ENCODE data around the gene ADAM17. TPM values are rescaled to one million over a fixed set of nuclear protein-coding genes. Genes with fewer than 3 reads are reported as not detected.

ADAM17 gene
- total and polyA plus RNA-seq, 7 donors, result 3.2 to 17.6 (median 12.8) TPM

- Histone ChIP-seq H3K4me3 (no peak overlapping the region), H3K27me3 (no peaks in the 10 kb centered on the region), H3K27ac (no peak overlapping the region), H3K36me3 (peaks cover 0 to 40% (median 8%) of the 10 kb centered on the region in 4 donors), H3K4me1 (peaks cover 0 to 12% (median 10%) of the 10 kb centered on the region in 4 donors), H3K9me3 (no peaks in the 10 kb centered on the region)
- no peak for TF ChIP-seq POLR2AphosphoS5 (IDR thresholded peaks at IDR 0.05)
- TF ChIP-seq EP300 (IDR thresholded peaks at IDR 0.05), result no peak
- no peak for TF ChIP-seq POLR2A (IDR thresholded peaks at IDR 0.05)
- TF ChIP-seq, protein P1, sequence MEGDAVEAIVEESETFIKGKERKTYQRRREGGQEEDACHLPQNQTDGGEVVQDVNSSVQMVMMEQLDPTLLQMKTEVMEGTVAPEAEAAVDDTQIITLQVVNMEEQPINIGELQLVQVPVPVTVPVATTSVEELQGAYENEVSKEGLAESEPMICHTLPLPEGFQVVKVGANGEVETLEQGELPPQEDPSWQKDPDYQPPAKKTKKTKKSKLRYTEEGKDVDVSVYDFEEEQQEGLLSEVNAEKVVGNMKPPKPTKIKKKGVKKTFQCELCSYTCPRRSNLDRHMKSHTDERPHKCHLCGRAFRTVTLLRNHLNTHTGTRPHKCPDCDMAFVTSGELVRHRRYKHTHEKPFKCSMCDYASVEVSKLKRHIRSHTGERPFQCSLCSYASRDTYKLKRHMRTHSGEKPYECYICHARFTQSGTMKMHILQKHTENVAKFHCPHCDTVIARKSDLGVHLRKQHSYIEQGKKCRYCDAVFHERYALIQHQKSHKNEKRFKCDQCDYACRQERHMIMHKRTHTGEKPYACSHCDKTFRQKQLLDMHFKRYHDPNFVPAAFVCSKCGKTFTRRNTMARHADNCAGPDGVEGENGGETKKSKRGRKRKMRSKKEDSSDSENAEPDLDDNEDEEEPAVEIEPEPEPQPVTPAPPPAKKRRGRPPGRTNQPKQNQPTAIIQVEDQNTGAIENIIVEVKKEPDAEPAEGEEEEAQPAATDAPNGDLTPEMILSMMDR (IDR thresholded peaks at IDR 0.05), result no peak
- WGBS, 2 donors, result 95 to 97% methylated on average over 5 of the region's 5 CpGs
- no peak for DNase-seq
- intact Hi-C loops (cut with DNase I), result no loop called here
Observed at GRCh38 chr2:9582624-9583023, 27.0 kb upstream of the ADAM17 start.

GRCh38 chr2:9578467-9579235 is 23.0 kb upstream of the ADAM17 start:
- TF ChIP-seq, protein P1 (IDR thresholded peaks at IDR 0.05), result no peak
- Histone ChIP-seq H3K36me3 (peaks cover 0 to 5% (median 4%) of the 10 kb centered on the region in 4 donors), H3K4me1 (peaks cover 0 to 7% (median 0%) of the 10 kb centered on the region in 4 donors), H3K9me3 (no peaks in the 10 kb centered on the region), H3K4me3 (no peak overlapping the region), H3K27ac (no peak overlapping the region), H3K27me3 (no peaks in the 10 kb centered on the region)
- intact Hi-C loops (cut with DNase I), result no loop called here
- DNase-seq, result no peak
- WGBS, 2 donors, result 89 to 90% methylated on average over 9 of the region's 9 CpGs

- Histone ChIP-seq H3K27ac (peak overlapping the region in 3 of 4 donors; percentile 19 to 53 (median 34)), H3K9me3 (no peaks in the 10 kb centered on the region), H3K4me3 (no peak overlapping the region), H3K4me1 (peaks cover 0 to 7% (median 0%) of the 10 kb centered on the region in 4 donors), H3K27me3 (no peaks in the 10 kb centered on the region), H3K36me3 (no peaks in the 10 kb centered on the region)
- no peak for DNase-seq
- 61 to 87% methylated on average over 2 of the region's 2 CpGs for WGBS, 2 donors
- TF ChIP-seq EP300 (IDR thresholded peaks at IDR 0.05), result no peak
- TF ChIP-seq, protein P1 (IDR thresholded peaks at IDR 0.05), result no peak
- TF ChIP-seq POLR2A (IDR thresholded peaks at IDR 0.05), result no peak
- no peak for TF ChIP-seq POLR2AphosphoS5 (IDR thresholded peaks at IDR 0.05)
- intact Hi-C loops (cut with DNase I), result no loop called here
Observed at GRCh38 chr2:9574331-9574730, 18.7 kb upstream of the ADAM17 start.

GRCh38 chr2:9573840-9574239 is 18.2 kb upstream of the ADAM17 start:
- intact Hi-C loops (cut with DNase I), result no loop called here
- Histone ChIP-seq H3K4me1 (peaks cover 0 to 7% (median 0%) of the 10 kb centered on the region in 4 donors), H3K27ac (peak overlapping the region in 3 of 4 donors; percentile 19 to 53 (median 34)), H3K9me3 (no peaks in the 10 kb centered on the region), H3K36me3 (no peaks in the 10 kb centered on the region), H3K27me3 (no peaks in the 10 kb centered on the region), H3K4me3 (no peak overlapping the region)
- DNase-seq, result no peak
- TF ChIP-seq POLR2AphosphoS5 (IDR thresholded peaks at IDR 0.05) (no peak), EP300 (IDR thresholded peaks at IDR 0.05) (no peak), POLR2A (IDR thresholded peaks at IDR 0.05) (no peak)
- TF ChIP-seq, protein P1 (IDR thresholded peaks at IDR 0.05), result no peak
- WGBS, 2 donors, result 74 to 90% methylated on average over 4 of the region's 4 CpGs
